IgD-negative memory B cell (primary cell): ENCODE measurements around the gene SLC4A11. TPM values are rescaled to one million over a fixed set of nuclear protein-coding genes. Genes with fewer than 3 reads are reported as not detected.

Source experiments
- H3K27ac Mint-ChIP-seq, 3 donors: one replicate each; pipeline ENCODE4 v1.8.0; 2020 to 2022; ENCODE audit warnings: mild to moderate bottlenecking in 3 of 3, mixed read lengths in 3 of 3, moderate library complexity in 1 of 3
- H3K27me3 Mint-ChIP-seq: one replicate; pipeline ENCODE4 v1.8.0; 2021; ENCODE audit warnings: mixed read lengths
- H3K36me3 Mint-ChIP-seq: one replicate; pipeline ENCODE4 v1.8.0; 2020; ENCODE audit warnings: mild to moderate bottlenecking, mixed read lengths
- H3K4me1 Mint-ChIP-seq, 3 donors: one replicate each; pipeline ENCODE4 v1.8.0; 2020 to 2022; ENCODE audit warnings: mixed read lengths in 3 of 3, mild to moderate bottlenecking in 1 of 3
- H3K4me3 Mint-ChIP-seq, 4 donors: one replicate each; pipeline ENCODE4 v1.8.0; 2020 to 2022; ENCODE audit warnings: mild to moderate bottlenecking in 4 of 4, mixed read lengths in 4 of 4, moderate library complexity in 3 of 4
- H3K9me3 Mint-ChIP-seq, 3 donors: one replicate each; pipeline ENCODE4 v1.8.0; 2020 to 2021; ENCODE audit warnings: mixed read lengths in 3 of 3, mild to moderate bottlenecking in 1 of 3
- polyA plus RNA-seq: library from polyadenylated mRNA; unstranded; fragments of 300-500 nt; fragmentation: Illumina TruSeq; gene quantifications from one replicate; pipeline ENCODE4 v1.2.3, GENCODE V29; 2021

SLC4A11 gene
- polyA plus RNA-seq = not detected

- Mint-ChIP-seq H3K9me3 (no peaks in the 10 kb centered on the region), H3K36me3 (no peaks in the 10 kb centered on the region), H3K4me1 (peaks cover 6 to 8% (median 8%) of the 10 kb centered on the region in 3 donors), H3K27ac (peak within 1 kb of the TSS in 2 of 3 donors; percentile 53 to 93), H3K27me3 (peaks cover 32% of the 10 kb centered on the region), H3K4me3 (peak within 1 kb of the TSS; percentile 85 to 97 (median 94))
These were observed at the start of gene SLC4A11 for GRCh38 chr20:3239026-3239866. SLC4A11 (minus strand) TSS chr20:3239190; CDS start chr20:3239137, 53 bp downstream.

GRCh38 chr20:3283222-3283820 is 44.3 kb upstream of the SLC4A11 start:
- H3K27ac Mint-ChIP-seq = no peak overlapping the region
- no peaks in the 10 kb centered on the region for H3K4me1 Mint-ChIP-seq
- no peaks in the 10 kb centered on the region for H3K27me3 Mint-ChIP-seq
- no peak overlapping the region for H3K4me3 Mint-ChIP-seq
- H3K9me3 Mint-ChIP-seq = no peaks in the 10 kb centered on the region
- no peaks in the 10 kb centered on the region for H3K36me3 Mint-ChIP-seq

GRCh38 chr20:3282271-3283221 is 43.6 kb upstream of the SLC4A11 start:
- H3K4me3 Mint-ChIP-seq = no peak overlapping the region
- no peaks in the 10 kb centered on the region for H3K36me3 Mint-ChIP-seq
- no peaks in the 10 kb centered on the region for H3K9me3 Mint-ChIP-seq
- H3K27me3 Mint-ChIP-seq = no peaks in the 10 kb centered on the region
- no peaks in the 10 kb centered on the region for H3K4me1 Mint-ChIP-seq
- peak overlapping the region in 1 of 3 donors; percentile 69 for H3K27ac Mint-ChIP-seq

GRCh38 chr20:3281437-3281836 is 42.4 kb upstream of the SLC4A11 start:
- Mint-ChIP-seq H3K4me3 (no peak overlapping the region), H3K36me3 (no peaks in the 10 kb centered on the region), H3K9me3 (no peaks in the 10 kb centered on the region), H3K4me1 (no peaks in the 10 kb centered on the region), H3K27ac (no peak overlapping the region), H3K27me3 (no peaks in the 10 kb centered on the region)

GRCh38 chr20:3279761-3280160 is 40.8 kb upstream of the SLC4A11 start:
- Mint-ChIP-seq H3K4me3 (no peak overlapping the region), H3K36me3 (no peaks in the 10 kb centered on the region), H3K27me3 (no peaks in the 10 kb centered on the region), H3K4me1 (no peaks in the 10 kb centered on the region), H3K27ac (no peak overlapping the region), H3K9me3 (no peaks in the 10 kb centered on the region)

GRCh38 chr20:3277686-3278465 is 38.9 kb upstream of the SLC4A11 start:
- Mint-ChIP-seq H3K27ac (no peak overlapping the region), H3K4me1 (no peaks in the 10 kb centered on the region), H3K9me3 (no peaks in the 10 kb centered on the region), H3K4me3 (no peak overlapping the region), H3K36me3 (peaks cover 4% of the 10 kb centered on the region), H3K27me3 (no peaks in the 10 kb centered on the region)

GRCh38 chr20:3276680-3277015 is 37.7 kb upstream of the SLC4A11 start:
- H3K4me3 Mint-ChIP-seq = no peak overlapping the region
- H3K27ac Mint-ChIP-seq = no peak overlapping the region
- H3K9me3 Mint-ChIP-seq = no peaks in the 10 kb centered on the region
- no peaks in the 10 kb centered on the region for H3K4me1 Mint-ChIP-seq
- peaks cover 4% of the 10 kb centered on the region for H3K36me3 Mint-ChIP-seq
- no peaks in the 10 kb centered on the region for H3K27me3 Mint-ChIP-seq

- Mint-ChIP-seq H3K36me3 (peaks cover 4% of the 10 kb centered on the region), H3K27ac (peak overlapping the region in 1 of 3 donors; percentile 39), H3K9me3 (no peaks in the 10 kb centered on the region), H3K4me3 (no peak overlapping the region), H3K4me1 (no peaks in the 10 kb centered on the region), H3K27me3 (no peaks in the 10 kb centered on the region)
These were observed 37.1 kb upstream of the SLC4A11 start for GRCh38 chr20:3275966-3276679.

- Mint-ChIP-seq H3K27ac (no peak overlapping the region), H3K27me3 (no peaks in the 10 kb centered on the region), H3K4me3 (no peak overlapping the region), H3K36me3 (peaks cover 4% of the 10 kb centered on the region), H3K9me3 (no peaks in the 10 kb centered on the region), H3K4me1 (no peaks in the 10 kb centered on the region)
These were observed 36.3 kb upstream of the SLC4A11 start for GRCh38 chr20:3275064-3275935.

- H3K9me3 Mint-ChIP-seq = no peaks in the 10 kb centered on the region
- peaks cover 6% of the 10 kb centered on the region for H3K36me3 Mint-ChIP-seq
- no peaks in the 10 kb centered on the region for H3K27me3 Mint-ChIP-seq
- no peak overlapping the region for H3K4me3 Mint-ChIP-seq
- no peaks in the 10 kb centered on the region for H3K4me1 Mint-ChIP-seq
- peak overlapping the region in 1 of 3 donors; percentile 47 for H3K27ac Mint-ChIP-seq
These were observed 34.4 kb upstream of the SLC4A11 start for GRCh38 chr20:3273371-3273770.

GRCh38 chr20:3270051-3270450 is 31.1 kb upstream of the SLC4A11 start:
- peaks cover 6% of the 10 kb centered on the region for H3K36me3 Mint-ChIP-seq
- H3K27ac Mint-ChIP-seq = no peak overlapping the region
- no peaks in the 10 kb centered on the region for H3K9me3 Mint-ChIP-seq

GRCh38 chr20:3262566-3262965 is 23.6 kb upstream of the SLC4A11 start:
- H3K4me3 Mint-ChIP-seq = no peak overlapping the region
- peaks cover 0 to 2% (median 0%) of the 10 kb centered on the region in 3 donors for H3K9me3 Mint-ChIP-seq
- H3K27me3 Mint-ChIP-seq = no peaks in the 10 kb centered on the region
- H3K4me1 Mint-ChIP-seq = peaks cover 0 to 1% (median 0%) of the 10 kb centered on the region in 3 donors
- no peak overlapping the region for H3K27ac Mint-ChIP-seq
- H3K36me3 Mint-ChIP-seq = peaks cover 5% of the 10 kb centered on the region

More at GRCh38 chr20:3270051-3270450, 31.1 kb upstream of the SLC4A11 start:
- no peaks in the 10 kb centered on the region for H3K4me1 Mint-ChIP-seq
- no peak overlapping the region for H3K4me3 Mint-ChIP-seq
- no peaks in the 10 kb centered on the region for H3K27me3 Mint-ChIP-seq

GRCh38 chr20:3258429-3258828 is 19.4 kb upstream of the SLC4A11 start:
- H3K4me1 Mint-ChIP-seq = peaks cover 0 to 1% (median 0%) of the 10 kb centered on the region in 3 donors
- H3K4me3 Mint-ChIP-seq = no peak overlapping the region
- no peaks in the 10 kb centered on the region for H3K27me3 Mint-ChIP-seq
- H3K27ac Mint-ChIP-seq = no peak overlapping the region
- H3K36me3 Mint-ChIP-seq = peaks cover 8% of the 10 kb centered on the region
- H3K9me3 Mint-ChIP-seq = peaks cover 0 to 2% (median 0%) of the 10 kb centered on the region in 3 donors
